GM12873 (cell line): ENCODE measurements around the gene KCNB1.

ENCODE experiments used
- TF ChIP-seq, protein P1 (sequence below): IDR thresholded peaks from 2 replicates; pipeline ENCODE4 v1.5.1; 2012; ENCODE audit warnings: low read depth, mild to moderate bottlenecking, moderate library complexity, low read length, control low read depth; ENCODE audit not compliant: insufficient read depth; ENCODE audit errors: missing control alignments

The KCNB1 gene

DNA sequence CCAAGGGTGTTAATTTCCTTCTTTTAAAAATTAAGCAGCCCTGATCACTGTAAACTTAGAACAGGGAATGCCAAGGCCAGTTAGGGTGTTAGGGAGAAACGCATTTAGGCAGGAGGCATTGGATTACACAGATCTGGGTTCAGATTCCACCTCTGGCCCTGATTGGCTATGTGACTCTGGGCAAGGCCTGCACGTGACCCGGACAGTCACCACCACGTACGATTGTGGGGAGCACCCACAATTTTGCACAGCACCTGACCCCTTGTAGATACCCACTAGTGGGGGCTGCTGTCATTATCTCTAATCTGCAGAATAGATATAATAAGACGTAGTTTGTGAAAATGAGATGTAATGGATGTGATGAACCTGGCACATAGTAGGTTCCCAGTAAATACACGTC lies 145.1 kb downstream of the KCNB1 start:
- TF ChIP-seq, protein P1, sequence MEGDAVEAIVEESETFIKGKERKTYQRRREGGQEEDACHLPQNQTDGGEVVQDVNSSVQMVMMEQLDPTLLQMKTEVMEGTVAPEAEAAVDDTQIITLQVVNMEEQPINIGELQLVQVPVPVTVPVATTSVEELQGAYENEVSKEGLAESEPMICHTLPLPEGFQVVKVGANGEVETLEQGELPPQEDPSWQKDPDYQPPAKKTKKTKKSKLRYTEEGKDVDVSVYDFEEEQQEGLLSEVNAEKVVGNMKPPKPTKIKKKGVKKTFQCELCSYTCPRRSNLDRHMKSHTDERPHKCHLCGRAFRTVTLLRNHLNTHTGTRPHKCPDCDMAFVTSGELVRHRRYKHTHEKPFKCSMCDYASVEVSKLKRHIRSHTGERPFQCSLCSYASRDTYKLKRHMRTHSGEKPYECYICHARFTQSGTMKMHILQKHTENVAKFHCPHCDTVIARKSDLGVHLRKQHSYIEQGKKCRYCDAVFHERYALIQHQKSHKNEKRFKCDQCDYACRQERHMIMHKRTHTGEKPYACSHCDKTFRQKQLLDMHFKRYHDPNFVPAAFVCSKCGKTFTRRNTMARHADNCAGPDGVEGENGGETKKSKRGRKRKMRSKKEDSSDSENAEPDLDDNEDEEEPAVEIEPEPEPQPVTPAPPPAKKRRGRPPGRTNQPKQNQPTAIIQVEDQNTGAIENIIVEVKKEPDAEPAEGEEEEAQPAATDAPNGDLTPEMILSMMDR: no peak

DNA sequence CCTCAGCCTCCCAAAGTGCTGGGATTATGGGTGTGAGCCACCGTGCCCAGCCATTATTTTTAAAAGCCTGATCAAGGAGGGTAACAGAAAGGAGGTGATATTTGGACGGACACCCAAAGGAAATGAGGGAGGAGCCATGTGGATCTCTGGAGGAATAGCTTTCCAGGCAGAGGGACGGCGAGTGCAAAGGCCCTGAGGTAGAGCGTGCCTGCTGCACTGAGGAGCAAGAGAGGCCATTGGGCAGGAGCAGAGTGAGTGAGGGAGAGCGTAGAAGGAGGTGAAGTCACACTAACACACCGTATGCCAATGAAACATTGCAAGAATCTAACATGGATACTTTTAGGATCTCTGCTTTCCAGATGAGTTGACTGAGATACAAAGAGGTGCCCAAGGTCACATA lies 145.7 kb downstream of the KCNB1 start:
- TF ChIP-seq, protein P1: no peak

DNA sequence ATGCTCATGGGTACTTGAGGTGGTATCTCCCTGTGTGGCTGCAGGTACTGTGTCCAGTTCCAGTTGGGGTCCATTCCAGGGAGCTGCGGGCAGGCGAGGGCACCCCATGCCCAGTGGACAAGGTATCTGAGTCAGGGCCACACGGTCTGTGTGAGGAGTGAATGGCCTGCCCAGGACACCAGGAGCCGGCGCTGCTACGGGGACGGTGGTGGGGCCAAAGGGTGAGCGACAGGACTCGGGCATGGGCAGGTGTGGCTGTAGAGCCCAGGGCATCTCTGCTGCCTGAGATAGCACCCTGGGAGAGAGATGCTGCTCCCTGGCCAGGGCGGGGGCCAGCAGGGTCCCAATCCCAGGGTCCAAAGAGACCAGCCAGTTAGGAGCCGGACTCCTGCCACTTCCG lies 147.0 kb downstream of the KCNB1 start:
- TF ChIP-seq, protein P1: no peak

DNA sequence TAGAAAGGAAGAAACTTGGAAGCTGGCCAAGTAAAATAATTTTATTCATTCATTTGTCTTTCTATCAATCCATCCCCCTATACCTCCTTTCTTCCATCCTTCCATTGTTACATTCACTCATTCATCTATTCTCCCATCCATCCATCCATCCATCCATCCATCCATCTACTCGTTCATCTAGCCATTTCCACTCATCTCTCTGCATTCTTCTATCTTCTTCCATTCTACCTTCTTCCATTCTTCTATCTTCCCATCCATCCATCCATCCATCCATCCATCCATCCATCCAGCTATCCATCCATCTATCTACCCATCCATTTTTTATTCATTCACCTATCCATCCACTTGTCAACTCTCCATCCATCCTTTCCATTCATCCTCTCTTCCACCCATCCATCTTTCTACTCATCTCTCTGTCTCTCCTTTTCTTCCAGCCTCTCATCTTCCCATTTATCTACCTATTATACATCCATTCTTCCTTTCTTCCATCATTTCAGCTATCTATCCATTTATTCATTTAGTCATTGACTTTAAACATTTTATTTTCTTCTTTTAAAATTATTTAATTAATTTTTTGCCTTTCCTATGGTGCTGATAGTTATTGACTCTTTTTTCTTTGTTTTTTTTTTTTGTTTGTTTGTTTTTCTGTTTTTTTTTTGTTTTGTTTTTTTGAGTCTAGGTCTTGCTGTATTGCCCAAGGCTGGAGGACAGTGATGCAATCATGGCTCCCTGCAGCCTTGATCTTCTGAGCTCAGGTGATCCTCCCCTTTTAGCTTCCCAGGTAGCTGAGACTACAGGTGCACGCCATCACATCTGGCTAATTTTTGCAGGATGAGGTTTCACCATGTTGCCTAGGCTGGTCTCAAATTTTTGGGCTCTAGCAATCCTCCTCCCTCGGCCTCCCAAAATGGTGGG lies 151.5 kb downstream of the KCNB1 start:
- TF ChIP-seq, protein P1: no peak

DNA sequence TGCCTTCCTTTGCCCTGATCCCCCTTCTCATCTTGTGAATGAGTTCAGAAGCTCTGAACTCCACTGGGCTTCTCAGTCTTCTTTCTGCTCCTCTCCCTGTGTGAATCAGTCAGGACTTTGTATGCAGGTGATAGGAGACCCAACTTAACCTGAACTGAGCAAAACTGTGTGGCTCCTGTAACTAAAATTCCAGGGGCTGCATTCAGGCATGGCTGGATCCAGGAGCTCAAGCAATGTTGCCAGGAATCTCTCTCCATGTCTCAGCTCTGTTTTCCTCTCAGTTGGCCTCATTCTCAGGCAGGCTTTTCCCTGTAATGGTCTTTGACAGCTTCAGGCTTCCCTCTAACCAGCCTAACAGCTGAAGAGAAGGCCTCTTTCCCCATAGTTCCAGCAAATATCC lies 153.7 kb downstream of the KCNB1 start:
- TF ChIP-seq, protein P1: no peak

DNA sequence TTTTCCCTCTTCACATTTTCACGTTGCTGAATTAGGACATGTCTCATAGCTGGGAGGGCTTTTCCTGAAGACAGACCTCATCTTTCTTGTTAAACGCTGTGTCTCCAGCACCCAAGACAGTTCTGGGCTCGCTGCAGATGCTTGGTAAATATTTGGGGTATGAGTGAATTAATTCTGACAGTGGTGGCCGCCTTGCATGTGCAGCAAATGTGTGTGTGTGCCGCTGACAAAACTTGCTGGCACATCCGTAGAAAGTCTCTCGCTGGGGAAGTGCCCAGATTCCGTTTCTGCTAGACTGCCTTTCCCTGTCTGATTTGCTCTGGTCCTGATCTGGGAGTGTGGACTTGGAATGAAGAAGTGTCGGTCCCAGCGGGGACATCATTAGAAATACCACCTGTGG lies 156.4 kb downstream of the KCNB1 start:
- TF ChIP-seq, protein P1: no peak

DNA sequence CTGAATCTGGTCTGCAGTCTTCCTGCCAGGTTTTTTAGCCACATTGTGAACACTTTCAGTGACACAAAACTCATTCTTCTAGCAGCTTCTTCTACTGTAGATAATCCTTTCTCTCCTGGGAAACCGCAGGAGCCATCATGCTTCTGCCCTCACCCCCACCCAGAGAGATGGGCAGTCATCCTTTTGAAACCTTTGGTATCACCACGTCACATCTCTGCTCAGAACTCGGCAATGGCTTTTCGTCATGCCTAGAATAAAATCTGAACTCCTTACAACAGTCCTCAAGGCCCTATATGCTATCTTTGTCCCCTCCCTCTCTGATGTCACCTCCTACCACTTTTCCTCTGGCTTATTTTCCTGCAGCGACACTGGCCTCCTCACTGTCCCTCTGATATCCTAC lies 158.2 kb downstream of the KCNB1 start:
- TF ChIP-seq, protein P1: no peak
